Smooth muscle cell of trachea (primary cell): ENCODE data around the gene MED6. TPM values are rescaled to one million over a fixed set of nuclear protein-coding genes. Genes with fewer than 3 reads are reported as not detected.

Source experiments
- total RNA-seq: library from RNA; depleted of rRNA; stranded (reverse); fragments of >200 nt; gene quantifications from 2 replicates; pipeline ENCODE4 v1.2.1, GENCODE V29; 2014

Gene MED6
- total RNA-seq, result 28.4 and 46.0 TPM in 2 replicates

GRCh38 chr14:70600382-70601157, at the start of gene MED6:
TSS of gene MED6 (minus strand) at chr14:70600655. CDS start at chr14:70600637, 18 bp downstream.

GRCh38 chr14:70641548-70642302, 41.3 kb upstream of the MED6 start, which contains the start of gene TTC9:
TSS of gene TTC9 (plus strand) at chr14:70641916. CDS start at chr14:70642130, 214 bp downstream.

GRCh38 chr14:70534904-70535303, 65.6 kb downstream of the MED6 start, which contains the start of gene ADAM20:
TSS of gene ADAM20 (minus strand) at chr14:70535004. CDS start at chr14:70524757, 10,247 bp downstream.

Other genes starting within 250 kb of the MED6 start
- gene COX16, start 241.0 kb downstream of the MED6 start, total RNA-seq, result 31.4 and 58.3 TPM in 2 replicates
- gene SYNJ2BP, start 183.6 kb downstream of the MED6 start, total RNA-seq, result 16.0 and 18.0 TPM in 2 replicates
- 0.99 and 1.5 TPM in 2 replicates for gene ADAM21, start 148.5 kb downstream of the MED6 start, total RNA-seq
- 1.5 and 1.9 TPM in 2 replicates for gene ADAM20, start 65.7 kb downstream of the MED6 start, total RNA-seq
- gene TTC9, start 41.3 kb upstream of the MED6 start, total RNA-seq, result 0.15 and 0.17 TPM in 2 replicates
- gene MAP3K9, start 208.9 kb upstream of the MED6 start, total RNA-seq, result 0.15 and 0.17 TPM in 2 replicates